ENCODE results near the gene PTRH1.

DNA sequence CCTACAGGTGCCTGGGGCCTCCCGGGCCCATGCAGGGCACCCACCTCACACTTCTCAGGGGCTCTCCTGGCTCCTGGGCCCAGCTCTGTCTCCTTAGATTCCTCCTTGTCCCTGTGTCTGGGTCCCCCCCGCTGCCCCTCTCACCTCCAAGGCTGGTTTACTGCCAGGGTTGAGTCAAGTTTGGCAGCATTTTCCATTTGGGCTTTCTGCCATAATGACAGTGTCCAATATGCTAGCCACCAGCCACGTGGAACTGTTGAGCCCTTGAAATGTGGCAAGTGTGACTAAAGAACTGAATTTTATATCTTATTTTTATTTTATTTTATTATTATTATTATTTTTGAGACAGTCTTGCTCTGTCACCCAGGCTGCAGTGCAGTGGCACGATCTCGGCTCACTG lies 2.3 kb upstream of the PTRH1 start:
- TF ChIP-seq, protein P1, sequence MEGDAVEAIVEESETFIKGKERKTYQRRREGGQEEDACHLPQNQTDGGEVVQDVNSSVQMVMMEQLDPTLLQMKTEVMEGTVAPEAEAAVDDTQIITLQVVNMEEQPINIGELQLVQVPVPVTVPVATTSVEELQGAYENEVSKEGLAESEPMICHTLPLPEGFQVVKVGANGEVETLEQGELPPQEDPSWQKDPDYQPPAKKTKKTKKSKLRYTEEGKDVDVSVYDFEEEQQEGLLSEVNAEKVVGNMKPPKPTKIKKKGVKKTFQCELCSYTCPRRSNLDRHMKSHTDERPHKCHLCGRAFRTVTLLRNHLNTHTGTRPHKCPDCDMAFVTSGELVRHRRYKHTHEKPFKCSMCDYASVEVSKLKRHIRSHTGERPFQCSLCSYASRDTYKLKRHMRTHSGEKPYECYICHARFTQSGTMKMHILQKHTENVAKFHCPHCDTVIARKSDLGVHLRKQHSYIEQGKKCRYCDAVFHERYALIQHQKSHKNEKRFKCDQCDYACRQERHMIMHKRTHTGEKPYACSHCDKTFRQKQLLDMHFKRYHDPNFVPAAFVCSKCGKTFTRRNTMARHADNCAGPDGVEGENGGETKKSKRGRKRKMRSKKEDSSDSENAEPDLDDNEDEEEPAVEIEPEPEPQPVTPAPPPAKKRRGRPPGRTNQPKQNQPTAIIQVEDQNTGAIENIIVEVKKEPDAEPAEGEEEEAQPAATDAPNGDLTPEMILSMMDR (IDR thresholded peaks at IDR 0.05 in 4 of 5, conservative IDR thresholded peaks at IDR 0.05 in 1 of 5) = no peak
- TF ChIP-seq POLR2A (IDR thresholded peaks at IDR 0.05) = no peak
